BE2C (cell line): ENCODE results near the gene WDR70.
"Not testable (repeated sequence)": the region's sequence is repeated elsewhere in the genome, so short reads cannot be mapped to it uniquely, and the experiment has no call there.

ENCODE experiments used
- DNase-seq: peaks from one replicate; pipeline ENCODE4 v3.0.0-alpha.2; 2020
- H3K27me3 ChIP-seq: fragments of 250-450 bp; sonication (Bioruptor Pico); 2 replicates; pipeline ENCODE4 v1.5.1; 2020; ENCODE audit warnings: mild to moderate bottlenecking
- H3K36me3 ChIP-seq: fragments of 250-450 bp; sonication (Bioruptor Pico); 2 replicates; pipeline ENCODE4 v1.5.1; 2020; ENCODE audit warnings: mild to moderate bottlenecking
- H3K4me1 ChIP-seq: fragments of 250-450 bp; sonication (Bioruptor Pico); 2 replicates; pipeline ENCODE4 v1.5.1; 2020
- H3K4me3 ChIP-seq: 2 replicates; pipeline ENCODE4 v1.5.1; 2011; ENCODE audit warnings: low read depth, low read length
- H3K9me3 ChIP-seq: fragments of 250-450 bp; sonication (Bioruptor Pico); 2 replicates; pipeline ENCODE4 v1.5.1; 2020
- CTCF ChIP-seq: IDR thresholded peaks from 2 replicates; pipeline ENCODE4 v1.5.1; 2012; ENCODE audit warnings: mild to moderate bottlenecking, low read depth, low read length

WDR70 gene

GRCh38 chr5:37615184-37615583 is 236.1 kb downstream of the WDR70 start:
- no peaks in the 10 kb centered on the region for H3K9me3 ChIP-seq
- H3K36me3 ChIP-seq = no peaks in the 10 kb centered on the region
- no peaks in the 10 kb centered on the region for H3K27me3 ChIP-seq
- no peaks in the 10 kb centered on the region for H3K4me1 ChIP-seq
- no peak for TF ChIP-seq CTCF
- DNase-seq = no peak
- H3K4me3 ChIP-seq = no peak overlapping the region

GRCh38 chr5:37619353-37619752 is 240.2 kb downstream of the WDR70 start:
- Histone ChIP-seq H3K9me3 (no peaks in the 10 kb centered on the region; the same call in 1 of the 2 replicates), H3K4me3 (no peak overlapping the region), H3K4me1 (no peaks in the 10 kb centered on the region), H3K36me3 (no peaks in the 10 kb centered on the region), H3K27me3 (no peaks in the 10 kb centered on the region)
- no peak for TF ChIP-seq CTCF
- no peak for DNase-seq

- not testable (repeated sequence) for H3K9me3 ChIP-seq, H3K4me3 ChIP-seq, H3K4me1 ChIP-seq, H3K36me3 ChIP-seq, DNase-seq, H3K27me3 ChIP-seq
Observed at GRCh38 chr5:37622354-37622753, 243.2 kb downstream of the WDR70 start.

- Histone ChIP-seq H3K36me3 (no peaks in the 10 kb centered on the region), H3K4me1 (no peaks in the 10 kb centered on the region), H3K9me3 (no peaks in the 10 kb centered on the region; the same call in 1 of the 2 replicates), H3K27me3 (no peaks in the 10 kb centered on the region), H3K4me3 (no peak overlapping the region)
- TF ChIP-seq CTCF = no peak
- no peak for DNase-seq
Observed at GRCh38 chr5:37626266-37626665, 247.1 kb downstream of the WDR70 start.

- Histone ChIP-seq H3K4me1 (no peaks in the 10 kb centered on the region), H3K27me3 (no peaks in the 10 kb centered on the region), H3K36me3 (peaks cover 2% of the 10 kb centered on the region; the same call in 1 of the 2 replicates), H3K4me3 (no peak overlapping the region), H3K9me3 (no peaks in the 10 kb centered on the region)
- DNase-seq = no peak
- no peak for TF ChIP-seq CTCF
Observed at GRCh38 chr5:37628876-37629275, 249.8 kb downstream of the WDR70 start.

GRCh38 chr5:37631939-37632338 is 252.8 kb downstream of the WDR70 start:
- no peaks in the 10 kb centered on the region for H3K9me3 ChIP-seq
- H3K27me3 ChIP-seq = no peaks in the 10 kb centered on the region
- DNase-seq = no peak
- no peak for TF ChIP-seq CTCF
- no peaks in the 10 kb centered on the region for H3K4me1 ChIP-seq
- peaks cover 2% of the 10 kb centered on the region; the same call in 1 of the 2 replicates for H3K36me3 ChIP-seq
- no peak overlapping the region for H3K4me3 ChIP-seq
